Measurements from ENCODE around the gene IVNS1ABP. TPM values are rescaled to one million over a fixed set of nuclear protein-coding genes. Genes with fewer than 3 reads are reported as not detected.
"Not testable (repeated sequence)": the region's sequence is repeated elsewhere in the genome, so short reads cannot be mapped to it uniquely, and the experiment has no call there.

IVNS1ABP gene
- total RNA-seq, 1 donor from 2014 or later = 72.7 TPM

DNA sequence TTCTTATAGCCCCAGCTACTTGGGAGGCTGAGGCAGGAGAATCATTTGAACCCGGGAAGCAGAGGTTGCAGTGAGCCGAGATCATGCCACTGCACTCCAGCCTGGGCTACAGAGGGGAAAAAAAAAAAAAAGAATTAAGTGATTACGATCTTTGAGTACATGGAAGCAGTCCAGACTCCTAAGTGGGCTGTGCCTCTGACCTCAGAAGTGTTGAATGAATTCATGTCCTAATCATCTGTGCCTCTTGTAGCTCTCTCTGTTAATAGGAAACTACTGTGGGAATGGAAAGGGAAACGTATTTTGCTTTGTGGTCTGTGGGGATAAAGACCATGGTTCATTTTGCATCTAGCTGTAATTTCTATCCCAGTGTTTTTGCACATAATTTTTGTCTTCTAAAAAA is 8.4 kb upstream of the IVNS1ABP start:
- no peak for TF ChIP-seq CTCF (IDR thresholded peaks at IDR 0.05; ENCODE audit: insufficient read depth, low read length, severe bottlenecking)
- DNase-seq (ENCODE audit: low read depth) = no peak
- FAIRE-seq = no peak
- Histone ChIP-seq H3K4me3 (ENCODE audit: low read depth, low read length) (no peak overlapping the region), H3K36me3 (ENCODE audit: control insufficient read depth, insufficient read depth, low read length) (no peaks in the 10 kb centered on the region), H3K27me3 (ENCODE audit: control insufficient read depth, insufficient read depth, low read length) (no peaks in the 10 kb centered on the region)

GRCh38 chr1:185324118-185324517 is 7.1 kb upstream of the IVNS1ABP start:
- TF ChIP-seq CTCF (IDR thresholded peaks at IDR 0.05; ENCODE audit: insufficient read depth, low read length, severe bottlenecking) = no peak
- no peaks in the 10 kb centered on the region for H3K27me3 ChIP-seq (ENCODE audit: control insufficient read depth, insufficient read depth, low read length)
- FAIRE-seq (no peak), DNase-seq (ENCODE audit: low read depth) (no peak)
- H3K36me3 ChIP-seq (ENCODE audit: control insufficient read depth, insufficient read depth, low read length) = no peaks in the 10 kb centered on the region
- H3K4me3 ChIP-seq (ENCODE audit: low read depth, low read length) = no peak overlapping the region

GRCh38 chr1:185322636-185323035 is 5.6 kb upstream of the IVNS1ABP start:
- TF ChIP-seq CTCF (IDR thresholded peaks at IDR 0.05; ENCODE audit: insufficient read depth, low read length, severe bottlenecking) = no peak
- H3K36me3 ChIP-seq (ENCODE audit: control insufficient read depth, insufficient read depth, low read length) = no peaks in the 10 kb centered on the region
- FAIRE-seq (no peak), DNase-seq (ENCODE audit: low read depth) (no peak)
- H3K27me3 ChIP-seq (ENCODE audit: control insufficient read depth, insufficient read depth, low read length) = no peaks in the 10 kb centered on the region
- no peak overlapping the region for H3K4me3 ChIP-seq (ENCODE audit: low read depth, low read length)

DNA sequence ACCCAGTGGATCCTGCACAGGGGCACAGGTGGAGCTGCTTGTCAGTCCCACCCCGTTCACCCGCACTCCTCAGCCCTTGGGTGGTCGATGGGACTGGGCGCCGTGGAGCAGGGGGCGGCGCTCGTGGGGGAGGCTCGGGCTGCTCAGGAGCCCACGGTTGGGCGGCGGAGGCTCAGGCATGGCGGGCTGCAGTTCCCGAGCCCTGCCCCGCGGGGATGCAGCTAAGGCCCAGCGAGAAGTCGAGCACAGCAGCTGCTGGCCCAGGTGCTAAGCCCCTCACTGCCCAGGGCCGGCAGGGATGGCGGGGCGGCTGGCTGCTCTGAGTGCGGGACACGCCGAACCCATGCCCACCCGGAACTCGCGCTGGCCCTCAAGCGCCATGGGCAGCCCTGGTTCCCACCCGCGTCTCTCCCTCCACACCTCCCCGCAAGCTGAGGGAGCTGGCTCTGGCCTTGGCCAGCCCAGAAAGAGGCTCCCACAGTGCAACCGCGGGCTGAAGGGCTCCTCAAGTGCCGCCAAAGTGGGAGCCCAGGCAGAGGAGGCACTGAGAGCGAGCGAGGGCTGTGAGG is 4.7 kb upstream of the IVNS1ABP start:
- FAIRE-seq; H3K36me3 ChIP-seq (ENCODE audit: control insufficient read depth, insufficient read depth, low read length); H3K27me3 ChIP-seq (ENCODE audit: control insufficient read depth, insufficient read depth, low read length); H3K4me3 ChIP-seq (ENCODE audit: low read depth, low read length); DNase-seq (ENCODE audit: low read depth): not testable (repeated sequence)

- not testable (repeated sequence) for H3K36me3 ChIP-seq (ENCODE audit: control insufficient read depth, insufficient read depth, low read length); FAIRE-seq; H3K27me3 ChIP-seq (ENCODE audit: control insufficient read depth, insufficient read depth, low read length); H3K4me3 ChIP-seq (ENCODE audit: low read depth, low read length); DNase-seq (ENCODE audit: low read depth)
These were observed 4.1 kb upstream of the IVNS1ABP start for GRCh38 chr1:185321104-185321503.

GRCh38 chr1:185319139-185319475 is 2.1 kb upstream of the IVNS1ABP start:
- Histone ChIP-seq H3K4me3 (ENCODE audit: low read depth, low read length) (no peak overlapping the region), H3K27me3 (ENCODE audit: control insufficient read depth, insufficient read depth, low read length) (no peaks in the 10 kb centered on the region), H3K36me3 (ENCODE audit: control insufficient read depth, insufficient read depth, low read length) (no peaks in the 10 kb centered on the region)
- DNase-seq (ENCODE audit: low read depth) = no peak
- FAIRE-seq = no peak
- TF ChIP-seq CTCF (IDR thresholded peaks at IDR 0.05; ENCODE audit: insufficient read depth, low read length, severe bottlenecking) = no peak

DNA sequence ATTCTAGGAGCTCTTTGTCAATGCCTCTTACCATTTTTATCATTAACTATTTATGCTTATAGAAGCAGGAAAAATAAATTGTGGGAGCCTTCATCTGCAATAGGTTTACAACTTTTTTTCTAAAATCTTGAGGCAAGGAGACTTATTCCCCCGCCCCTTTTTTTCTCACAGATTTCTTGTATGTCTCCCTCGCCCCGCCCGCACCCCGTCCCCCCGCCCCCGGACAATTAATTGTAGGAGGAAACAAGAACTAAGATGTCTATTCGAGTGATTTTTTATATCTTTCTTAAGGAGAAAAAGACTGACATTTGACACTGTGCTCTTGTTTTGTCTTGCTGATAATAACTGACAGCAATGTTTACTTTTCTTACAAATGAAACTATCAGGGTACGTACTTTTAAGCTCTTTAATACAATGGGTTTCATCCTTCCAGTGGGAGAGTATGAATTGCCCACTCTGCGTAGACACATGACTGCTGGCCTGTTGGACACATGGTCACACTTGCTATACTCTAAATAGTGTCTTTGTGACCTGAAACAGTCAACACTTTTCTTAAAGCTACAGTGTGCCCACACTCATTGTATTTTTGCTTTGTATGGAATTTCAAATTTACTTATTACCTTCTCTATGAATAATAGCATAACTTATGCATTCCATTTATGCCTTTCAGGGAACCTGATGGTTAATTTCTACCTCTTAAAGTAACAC is 1.5 kb upstream of the IVNS1ABP start:
- TF ChIP-seq CTCF (IDR thresholded peaks at IDR 0.05; ENCODE audit: insufficient read depth, low read length, severe bottlenecking) = no peak
- no peaks in the 10 kb centered on the region for H3K36me3 ChIP-seq (ENCODE audit: control insufficient read depth, insufficient read depth, low read length)
- DNase-seq (ENCODE audit: low read depth) (no peak), FAIRE-seq (no peak)
- H3K4me3 ChIP-seq (ENCODE audit: low read depth, low read length) = peak overlapping the region; percentile 98
- H3K27me3 ChIP-seq (ENCODE audit: control insufficient read depth, insufficient read depth, low read length) = no peaks in the 10 kb centered on the region
